K562 (cell line): ENCODE results near the gene MPG. TPM values are rescaled to one million over a fixed set of nuclear protein-coding genes. Genes with fewer than 3 reads are reported as not detected.
A peak's percentile ranks its signal among the peaks of the same experiment; 100 is the strongest.

Experiments
- CTCF ChIP-seq, 3 experiments: IDR thresholded peaks in 2 of 3; conservative IDR thresholded peaks in 1 of 3; 2 replicates each; pipeline ENCODE4 v1.5.1; 2011 to 2012; ENCODE audit warnings: low read length in 3 of 3, mild to moderate bottlenecking in 3 of 3, control low read depth in 2 of 3, improper control_type of control experiment in 1 of 3, inconsistent platforms in 1 of 3, low read depth in 1 of 3, mixed read lengths in 1 of 3, moderate library complexity in 1 of 3; ENCODE audit not compliant: insufficient read depth in 2 of 3
- EP300 ChIP-seq: IDR thresholded peaks from 2 replicates; pipeline ENCODE4 v1.6.1; 2012; ENCODE audit warnings: low read length, improper control_type of control experiment
- GTF2F1 ChIP-seq: IDR thresholded peaks from 2 replicates; pipeline ENCODE4 v1.6.1; 2011; ENCODE audit warnings: low read depth, low read length, improper control_type of control experiment
- HEY1 ChIP-seq: fragments of 250-450 bp; sonication (Bioruptor Pico); IDR thresholded peaks from 2 replicates; pipeline ENCODE4 v1.5.0; 2020; ENCODE audit warnings: mild to moderate bottlenecking, moderate library complexity, borderline replicate concordance
- NFATC3 ChIP-seq: fragments of 450-650 bp; IDR thresholded peaks from 2 replicates; pipeline ENCODE4 v1.6.1; 2017; ENCODE audit warnings: mild to moderate bottlenecking
- USF1 ChIP-seq: sonication (generic); formaldehyde crosslinking; IDR thresholded peaks from 2 replicates; pipeline ENCODE4 v1.9.0; 2022; ENCODE audit warnings: mild to moderate bottlenecking, missing genetic modification reagents
- polyA plus RNA-seq, 8 experiments: library from polyadenylated mRNA; depleted of rRNA in 4 of 8; stranded (reverse) in 5 of 8; unstranded in 3 of 8; fragments of >200 nt; fragmentation: Nextera tagmentation in 2 of 8; fragmentation: Illumina TruSeq in 1 of 8; extraction: Ambion mirVana in 2 of 8; extraction: Trizol in 1 of 8; gene quantifications; 2 replicates each; pipeline versions ENCODE4 v1.2.1 to v1.2.3, GENCODE V29; 2011 to 2014; ENCODE audit warnings: inconsistent platforms in 1 of 8, missing spikeins in 1 of 8
- total RNA-seq, 7 experiments: library from RNA; depleted of rRNA in 6 of 7; stranded (reverse); fragments of >200 nt in 6 of 7; fragmentation: Illumina TruSeq in 2 of 7; extraction: Trizol in 2 of 7; gene quantifications; 2 replicates each; pipeline versions ENCODE4 v1.2.1 to v1.2.3, GENCODE V29; 2011 to 2021; ENCODE audit warnings: low replicate concordance in 1 of 7
- TF ChIP-seq, protein P1 (sequence below): fragments of 450-650 bp; IDR thresholded peaks from 2 replicates; pipeline ENCODE4 v1.6.1; 2016; ENCODE audit warnings: antibody characterized with exemption
- TF ChIP-seq, protein P2 (sequence below): conservative IDR thresholded peaks from 2 replicates; pipeline ENCODE4 v1.6.1; 2011; ENCODE audit warnings: low read depth, mild to moderate bottlenecking, low read length; ENCODE audit not compliant: control insufficient read depth
- TF ChIP-seq, protein P3 (sequence below): sonication (generic); formaldehyde crosslinking; IDR thresholded peaks from 2 replicates; pipeline ENCODE4 v1.8.0; 2022; ENCODE audit warnings: missing genetic modification reagents, mild to moderate bottlenecking, moderate library complexity, borderline replicate concordance

Gene MPG
- total and polyA plus RNA-seq, 9 of the 15 experiments (the other 6 are each of a cell fraction or from before 2014, with no cell fraction given), result 0.42 to 226 (median 36.2) TPM

- TF ChIP-seq CTCF (IDR thresholded peaks at IDR 0.05 in 2 of 3, conservative IDR thresholded peaks at IDR 0.05 in 1 of 3; ENCODE audit: insufficient read depth in 2 of 3, low read depth in 1 of 3, low read length in 3 of 3) (peak; percentile 100), NFATC3 (no peak), HEY1 (CRISPR knock-in tag) (no peak), EP300 (peak; percentile 60), USF1 (peak; percentile 93), GTF2F1 (0 out of 2 replicates have a peak, but pooled peaks have one; percentile 40)
- TF ChIP-seq, protein P1, sequence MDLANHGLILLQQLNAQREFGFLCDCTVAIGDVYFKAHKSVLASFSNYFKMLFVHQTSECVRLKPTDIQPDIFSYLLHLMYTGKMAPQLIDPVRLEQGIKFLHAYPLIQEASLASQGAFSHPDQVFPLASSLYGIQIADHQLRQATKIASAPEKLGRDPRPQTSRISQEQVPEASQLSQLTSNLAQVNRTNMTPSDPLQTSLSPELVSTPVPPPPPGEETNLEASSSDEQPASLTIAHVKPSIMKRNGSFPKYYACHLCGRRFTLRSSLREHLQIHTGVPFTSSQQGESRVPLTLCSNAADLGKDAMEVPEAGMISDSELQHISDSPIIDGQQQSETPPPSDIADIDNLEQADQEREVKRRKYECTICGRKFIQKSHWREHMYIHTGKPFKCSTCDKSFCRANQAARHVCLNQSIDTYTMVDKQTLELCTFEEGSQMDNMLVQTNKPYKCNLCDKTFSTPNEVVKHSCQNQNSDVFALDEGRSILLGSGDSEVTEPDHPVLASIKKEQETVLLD, result peak; percentile 78
- TF ChIP-seq, protein P2, sequence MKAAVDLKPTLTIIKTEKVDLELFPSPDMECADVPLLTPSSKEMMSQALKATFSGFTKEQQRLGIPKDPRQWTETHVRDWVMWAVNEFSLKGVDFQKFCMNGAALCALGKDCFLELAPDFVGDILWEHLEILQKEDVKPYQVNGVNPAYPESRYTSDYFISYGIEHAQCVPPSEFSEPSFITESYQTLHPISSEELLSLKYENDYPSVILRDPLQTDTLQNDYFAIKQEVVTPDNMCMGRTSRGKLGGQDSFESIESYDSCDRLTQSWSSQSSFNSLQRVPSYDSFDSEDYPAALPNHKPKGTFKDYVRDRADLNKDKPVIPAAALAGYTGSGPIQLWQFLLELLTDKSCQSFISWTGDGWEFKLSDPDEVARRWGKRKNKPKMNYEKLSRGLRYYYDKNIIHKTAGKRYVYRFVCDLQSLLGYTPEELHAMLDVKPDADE, result peak; percentile 53; the same call in 1 of the 2 replicates
- TF ChIP-seq, protein P3, sequence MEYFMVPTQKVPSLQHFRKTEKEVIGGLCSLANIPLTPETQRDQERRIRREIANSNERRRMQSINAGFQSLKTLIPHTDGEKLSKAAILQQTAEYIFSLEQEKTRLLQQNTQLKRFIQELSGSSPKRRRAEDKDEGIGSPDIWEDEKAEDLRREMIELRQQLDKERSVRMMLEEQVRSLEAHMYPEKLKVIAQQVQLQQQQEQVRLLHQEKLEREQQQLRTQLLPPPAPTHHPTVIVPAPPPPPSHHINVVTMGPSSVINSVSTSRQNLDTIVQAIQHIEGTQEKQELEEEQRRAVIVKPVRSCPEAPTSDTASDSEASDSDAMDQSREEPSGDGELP (CRISPR knock-in tag), result peak; percentile 99
Observed at GRCh38 chr16:96935-97381, 18.9 kb downstream of the MPG start (continued).
